Ascending aorta (tissue), 2 donors: ENCODE data around the gene LGALS1. TPM values are rescaled to one million over a fixed set of nuclear protein-coding genes. Genes with fewer than 3 reads are reported as not detected.

Source experiments
- DNase-seq, 2 donors: peaks; one replicate each; pipeline ENCODE4 v3.0.0-alpha.2; 2019; ENCODE audit warnings: low spot score in 2 of 2
- H3K27ac ChIP-seq, 2 donors: fragments of 200-600 bp; sonication (generic); one replicate each; pipeline ENCODE4 v1.5.1; 2016 to 2017; ENCODE audit warnings: mild to moderate bottlenecking in 1 of 2
- H3K27me3 ChIP-seq: fragments of 200-600 bp; sonication (generic); one replicate; pipeline ENCODE4 v1.5.1; 2017
- H3K36me3 ChIP-seq, 2 donors: fragments of 200-600 bp; sonication (generic); one replicate each; pipeline ENCODE4 v1.5.1; 2016
- H3K4me1 ChIP-seq, 2 donors: fragments of 200-600 bp; sonication (generic); one replicate each; pipeline ENCODE4 v1.5.1; 2016 to 2017; ENCODE audit warnings: mild to moderate bottlenecking in 1 of 2
- H3K4me3 ChIP-seq, 2 donors: fragments of 200-600 bp; sonication (generic); one replicate each; pipeline ENCODE4 v1.5.1; 2016 to 2017; ENCODE audit warnings: mild to moderate bottlenecking in 1 of 2
- H3K9me3 ChIP-seq, 2 donors: fragments of 200-600 bp; sonication (generic); one replicate each; pipeline ENCODE4 v1.5.1; 2016
- CTCF ChIP-seq, 3 experiments: fragments of 200-600 bp in 2 of 3; fragments of 450-650 bp in 1 of 3; sonication (generic) in 2 of 3; IDR thresholded peaks; one replicate each; pipeline ENCODE4 v1.5.1; 2016 to 2019; ENCODE audit warnings: antibody characterized with exemption in 3 of 3, mild to moderate bottlenecking in 1 of 3, moderate library complexity in 1 of 3
- intact Hi-C: fragments of 100-400 bp; cut with DNase I; formaldehyde crosslinking; loops from one replicate; pipeline ENCODE4 v1.15.1; 2023
- total RNA-seq: library from RNA; depleted of rRNA; stranded (reverse); fragments of >200 nt; gene quantifications from one replicate; pipeline ENCODE4 v1.1.0, GENCODE V29; 2016

LGALS1 gene
- total RNA-seq, 1 donor from 2014 or later = 2,009 TPM

GRCh38 chr22:37701141-37701786, 25.8 kb downstream of the LGALS1 start:
- Histone ChIP-seq H3K9me3 (no peaks in the 10 kb centered on the region), H3K27me3 (no peaks in the 10 kb centered on the region), H3K27ac (no peak overlapping the region), H3K4me3 (no peak overlapping the region), H3K4me1 (peaks cover 0 to 3% of the 10 kb centered on the region in 2 donors), H3K36me3 (no peaks in the 10 kb centered on the region)
- DNase-seq = no peak
- intact Hi-C loops = no loop called here
- no peak for TF ChIP-seq CTCF (IDR thresholded peaks at IDR 0.05)

- Histone ChIP-seq H3K27ac (no peak overlapping the region), H3K4me3 (no peak overlapping the region), H3K4me1 (no peaks in the 10 kb centered on the region), H3K36me3 (no peaks in the 10 kb centered on the region), H3K27me3 (no peaks in the 10 kb centered on the region), H3K9me3 (no peaks in the 10 kb centered on the region)
- no peak for DNase-seq
- intact Hi-C loops = no loop called here
- no peak for TF ChIP-seq CTCF (IDR thresholded peaks at IDR 0.05)
Observed at GRCh38 chr22:37703906-37704305, 28.5 kb downstream of the LGALS1 start.

GRCh38 chr22:37704645-37705044, 29.2 kb downstream of the LGALS1 start:
- Histone ChIP-seq H3K4me3 (no peak overlapping the region), H3K27me3 (no peaks in the 10 kb centered on the region), H3K4me1 (no peaks in the 10 kb centered on the region), H3K27ac (no peak overlapping the region), H3K36me3 (no peaks in the 10 kb centered on the region), H3K9me3 (no peaks in the 10 kb centered on the region)
- no peak for DNase-seq
- TF ChIP-seq CTCF (IDR thresholded peaks at IDR 0.05) = no peak
- intact Hi-C loops = no loop called here

GRCh38 chr22:37705205-37705604, 29.8 kb downstream of the LGALS1 start:
- Histone ChIP-seq H3K27me3 (no peaks in the 10 kb centered on the region), H3K27ac (no peak overlapping the region), H3K9me3 (no peaks in the 10 kb centered on the region), H3K36me3 (no peaks in the 10 kb centered on the region), H3K4me3 (no peak overlapping the region), H3K4me1 (no peaks in the 10 kb centered on the region)
- intact Hi-C loops = no loop called here
- no peak for DNase-seq
- TF ChIP-seq CTCF (IDR thresholded peaks at IDR 0.05) = no peak

GRCh38 chr22:37708580-37709444, 33.4 kb downstream of the LGALS1 start:
- no peak overlapping the region for H3K4me3 ChIP-seq
- no peak overlapping the region for H3K27ac ChIP-seq
- TF ChIP-seq CTCF (IDR thresholded peaks at IDR 0.05) = no peak
- intact Hi-C loops = no loop called here
- H3K27me3 ChIP-seq = no peaks in the 10 kb centered on the region
- H3K36me3 ChIP-seq = no peaks in the 10 kb centered on the region
- peak in 1 of 2 donors; percentile 66 for DNase-seq
- H3K4me1 ChIP-seq = no peaks in the 10 kb centered on the region
- no peaks in the 10 kb centered on the region for H3K9me3 ChIP-seq
